GM19468 (cell line): Measurements from ENCODE around the gene NDUFB11.
"Not testable (repeated sequence)": the region's sequence is repeated elsewhere in the genome, so short reads cannot be mapped to it uniquely, and the experiment has no call there.

ENCODE experiments used
- ATAC-seq: cut with Tn5 transposase; IDR thresholded peaks from one replicate; pipeline ENCODE4 v1.9.1; 2021; ENCODE audit warnings: mild to moderate bottlenecking, moderate library complexity, moderate number of reproducible peaks; ENCODE audit not compliant: unreplicated experiment; ENCODE audit errors: extremely low read depth

NDUFB11 gene

DNA sequence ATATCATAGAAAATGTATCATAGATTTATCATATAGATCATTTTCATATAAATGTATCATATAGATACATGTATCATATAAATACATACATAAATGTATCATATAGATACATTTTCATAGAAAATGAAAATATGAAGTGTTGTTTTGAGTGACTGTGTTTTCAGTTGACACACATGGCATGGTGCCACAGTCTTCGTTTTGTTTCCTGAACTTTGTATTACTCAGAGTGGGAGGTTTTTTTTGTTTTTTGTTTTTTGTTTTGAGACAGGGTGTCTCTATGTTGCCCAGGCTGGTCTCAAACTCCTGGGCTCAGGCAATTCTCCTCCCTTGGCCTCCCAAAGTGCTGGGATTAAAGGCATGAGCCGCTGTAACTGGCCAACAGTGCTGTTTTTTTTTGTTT, 4.4 kb upstream of the NDUFB11 start:
- no peak for ATAC-seq

DNA sequence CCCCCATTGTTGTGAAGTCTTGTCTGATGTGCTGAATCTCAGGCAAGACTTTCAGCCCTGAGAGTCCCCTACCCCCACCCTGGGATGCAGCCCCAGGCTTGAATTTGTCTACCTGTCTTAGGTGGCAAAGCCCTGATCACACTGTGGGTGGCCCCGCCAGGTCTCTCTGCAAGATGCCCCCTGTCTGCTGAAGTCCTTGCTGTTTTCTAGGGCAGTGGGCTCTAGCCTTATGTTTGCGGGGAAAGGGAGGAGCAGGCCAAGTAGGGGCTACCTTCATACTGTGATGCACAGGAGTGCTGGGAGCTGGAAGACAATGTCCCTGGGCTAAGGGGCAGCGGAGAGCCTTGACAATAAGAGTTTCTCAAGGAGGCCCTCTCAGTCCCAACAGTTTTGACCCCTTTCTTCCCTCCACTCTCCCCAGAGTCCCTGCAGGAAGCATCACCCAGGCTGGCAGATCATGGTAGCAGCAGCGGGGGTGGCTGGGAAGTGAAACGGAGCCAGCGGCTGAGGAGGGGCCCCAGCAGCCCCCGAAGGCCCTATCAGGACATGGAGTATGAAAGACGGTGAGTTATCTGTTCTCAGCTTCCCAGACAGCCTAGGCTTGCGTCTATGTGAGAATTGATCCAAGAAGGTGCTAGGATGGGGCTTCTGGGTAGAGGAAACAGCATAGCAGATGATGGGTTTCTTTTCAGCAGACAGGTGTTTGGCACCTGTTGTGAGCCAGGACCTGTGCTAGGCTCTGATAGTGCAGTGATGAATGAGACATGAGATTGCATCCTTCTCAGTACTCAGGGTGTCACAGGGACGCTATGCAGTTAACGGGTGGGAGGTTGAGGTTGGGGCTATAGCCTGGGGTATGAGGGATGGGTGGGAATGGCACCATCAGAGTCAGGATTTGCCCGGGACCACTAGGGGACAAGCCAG, 2.7 kb upstream of the NDUFB11 start:
- ATAC-seq = no peak

DNA sequence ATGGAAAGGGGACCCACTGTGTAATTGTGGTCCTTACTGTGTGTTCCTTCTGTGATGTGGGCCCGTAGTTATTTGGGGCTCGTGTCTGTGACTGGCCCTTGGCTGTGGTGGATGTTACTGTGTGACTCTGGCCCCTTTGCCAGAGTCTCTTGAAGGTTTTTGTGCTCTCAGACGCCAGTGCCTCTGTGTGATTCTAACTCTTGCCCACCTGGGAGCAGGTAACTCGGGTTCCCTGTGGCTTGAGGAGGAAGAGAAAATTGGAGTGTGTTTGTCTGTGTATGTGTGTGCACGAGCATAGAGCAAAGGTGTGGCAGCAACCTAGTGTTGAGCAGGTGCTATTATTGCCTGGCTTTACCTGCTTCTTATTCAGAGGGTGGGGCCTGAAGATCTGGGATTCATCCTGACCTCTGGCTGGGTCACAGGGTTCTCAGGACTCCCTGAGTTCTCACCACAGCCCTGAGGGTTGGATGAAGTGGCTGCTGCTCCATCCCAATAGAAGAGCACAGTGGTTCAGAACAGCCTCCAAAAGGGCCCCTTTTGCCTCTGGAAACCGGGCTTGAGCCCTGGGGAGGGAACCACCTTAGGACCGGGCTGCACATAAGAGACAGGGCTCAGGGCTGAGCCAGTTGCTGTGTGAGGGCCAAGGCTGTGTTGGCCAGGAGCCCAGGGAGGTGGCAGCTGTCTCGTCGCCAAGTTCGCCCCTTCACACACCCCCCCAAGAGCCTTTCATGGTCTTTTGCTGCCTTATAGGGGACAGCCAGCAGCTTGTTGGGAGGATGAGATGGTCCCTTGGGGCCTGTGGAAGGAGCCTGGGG, 1.8 kb upstream of the NDUFB11 start:
- no peak for ATAC-seq

DNA sequence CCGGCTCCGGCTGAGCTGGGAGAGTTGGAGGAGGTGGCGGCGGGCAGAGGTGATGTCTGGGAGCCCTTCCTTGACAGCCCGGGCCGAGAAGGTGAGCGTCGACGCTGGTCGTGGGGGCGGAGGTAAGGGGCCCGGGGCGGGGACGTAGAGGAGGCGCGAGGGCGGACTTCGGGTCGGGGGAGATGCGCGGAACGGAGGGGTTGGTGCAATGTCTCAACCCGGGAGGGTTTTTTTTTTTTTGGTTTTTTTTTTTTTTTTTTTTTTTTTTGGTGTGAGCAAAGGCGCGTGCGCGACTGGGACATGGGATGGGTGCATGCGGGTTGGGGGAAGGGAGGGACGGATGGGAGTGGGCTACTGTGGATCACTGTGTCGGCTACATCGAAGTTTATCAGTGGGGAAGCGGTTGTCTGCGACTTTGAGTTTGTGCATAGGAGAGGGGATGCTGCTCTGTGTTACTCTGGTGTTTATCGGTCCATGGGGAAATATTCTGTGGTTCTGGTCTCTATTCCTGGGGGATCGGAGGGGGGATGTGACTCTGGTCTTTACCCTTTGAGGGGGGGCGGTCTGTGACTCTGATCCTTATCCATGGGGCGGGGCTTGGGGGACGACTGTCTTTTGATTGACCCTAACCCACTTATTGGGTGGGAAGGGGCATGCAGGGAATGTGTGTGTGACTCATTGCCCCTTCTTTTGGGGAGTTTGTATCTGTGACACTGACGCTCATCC, 1.1 kb upstream of the NDUFB11 start:
- ATAC-seq = no peak

DNA sequence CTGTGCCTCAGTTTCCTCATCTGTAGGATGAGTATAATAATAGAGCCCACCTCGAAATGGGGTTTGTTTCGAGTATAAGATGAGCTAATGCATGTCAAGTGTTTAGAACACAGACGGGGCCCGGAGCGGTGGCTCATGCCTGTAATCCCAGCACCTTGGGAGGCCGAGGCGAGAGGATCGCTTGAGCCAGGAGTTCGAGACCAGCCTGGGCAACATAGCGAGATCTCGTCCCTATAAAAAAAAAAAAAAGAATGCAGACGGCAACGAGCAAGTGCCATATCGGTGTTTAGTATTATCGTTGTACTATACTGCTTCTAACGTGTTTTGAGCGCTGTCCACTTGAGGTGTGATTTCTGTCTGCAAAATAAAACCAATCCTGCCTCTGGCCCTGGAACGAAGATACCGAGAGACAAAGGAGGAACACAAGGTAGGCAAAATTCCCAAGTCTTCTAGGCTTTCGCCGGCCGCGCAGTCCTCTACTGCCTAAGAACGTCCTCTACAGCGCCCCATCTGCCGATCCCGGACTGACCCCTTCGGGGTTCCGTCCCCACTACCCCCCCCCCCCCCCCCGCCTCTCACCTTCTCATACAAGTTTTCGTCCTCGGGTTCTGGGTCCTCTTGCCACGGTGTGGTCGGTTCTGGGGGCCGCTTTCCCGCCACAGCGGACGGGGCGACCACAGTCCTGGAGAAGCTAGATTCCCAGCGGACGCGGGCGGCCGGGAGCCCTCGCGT, 442 bp downstream of the NDUFB11 start:
- ATAC-seq = no peak

DNA sequence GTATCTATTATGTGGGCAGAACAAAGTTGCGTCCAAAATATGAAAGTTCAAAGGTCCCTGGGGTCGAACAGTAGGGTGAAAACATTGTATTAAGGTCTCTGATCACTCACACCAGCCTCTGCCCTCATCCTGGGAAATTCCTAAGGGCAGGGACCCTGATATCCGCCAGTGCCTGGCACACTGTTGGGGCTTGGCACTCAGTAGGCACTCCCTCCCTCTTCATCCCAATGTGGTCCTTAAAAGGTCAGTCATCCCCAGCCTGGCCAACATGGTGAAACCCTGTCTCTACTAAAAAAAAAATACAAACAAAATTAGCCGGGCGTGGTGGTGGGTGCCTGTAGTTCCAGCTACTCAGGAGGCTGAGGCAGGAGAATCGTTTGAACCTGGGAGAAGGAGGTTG, 6.3 kb downstream of the NDUFB11 start:
- no peak for ATAC-seq

DNA sequence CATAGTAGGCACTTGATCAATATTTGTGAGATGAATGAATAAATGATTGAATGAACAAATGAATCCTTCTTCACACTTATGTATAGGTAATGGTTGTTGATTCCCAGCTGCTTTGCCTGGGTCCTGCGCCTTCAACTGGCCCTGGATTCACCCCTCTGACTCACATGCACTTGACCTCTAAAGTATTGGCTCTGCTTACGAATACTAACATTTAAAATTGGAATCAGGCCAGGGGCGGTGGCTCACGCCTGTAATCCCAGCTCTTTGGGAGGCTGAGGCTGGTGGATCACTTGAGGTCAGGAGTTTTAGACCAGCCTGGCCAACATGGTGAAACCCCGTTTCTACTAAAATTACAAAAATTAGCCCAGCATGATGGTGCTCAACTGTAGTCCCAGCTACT, 8.9 kb downstream of the NDUFB11 start:
- ATAC-seq = not testable (repeated sequence)

DNA sequence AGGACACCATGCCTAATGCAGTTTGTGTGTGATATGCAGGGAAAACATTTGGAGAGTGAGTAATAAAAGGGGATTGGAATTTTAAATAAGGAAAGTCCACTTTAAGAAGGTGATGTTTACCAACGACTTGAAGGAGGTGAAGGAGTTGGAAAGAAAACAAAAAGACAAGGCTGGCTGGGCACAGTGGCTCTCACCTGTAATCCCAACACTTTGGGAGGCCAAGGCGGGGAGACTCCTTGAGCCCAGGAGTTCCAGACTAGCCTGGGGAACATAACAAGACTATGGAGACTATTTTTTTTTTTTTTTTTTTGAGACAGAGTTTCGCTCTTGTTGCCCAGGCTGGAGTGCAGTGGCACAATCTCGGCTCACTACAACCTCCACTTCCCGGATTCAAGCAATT, 11.0 kb downstream of the NDUFB11 start:
- ATAC-seq = no peak

DNA sequence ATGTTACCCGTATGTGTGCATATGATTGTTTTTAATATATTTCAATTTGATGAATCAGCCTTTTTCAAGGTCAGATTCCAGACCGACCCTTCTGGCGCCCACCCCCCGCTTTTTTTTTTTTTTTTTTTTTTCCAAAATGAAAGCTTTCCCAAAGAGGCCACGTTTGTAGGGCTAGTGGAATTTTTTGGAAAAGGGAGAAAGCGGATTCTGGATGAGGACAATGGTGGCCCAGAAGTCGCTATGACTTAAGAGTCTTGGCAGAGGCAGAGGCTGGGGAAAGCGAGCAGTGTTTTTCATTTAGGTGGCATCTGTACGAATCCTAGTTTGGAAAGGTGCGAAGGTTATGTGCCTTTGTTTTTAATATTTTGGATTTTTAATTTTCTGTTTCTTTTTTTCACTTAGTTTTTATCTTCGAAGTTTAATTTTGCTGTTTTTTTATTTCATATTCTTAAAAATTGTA, 14.6 kb downstream of the NDUFB11 start:
- ATAC-seq = no peak

DNA sequence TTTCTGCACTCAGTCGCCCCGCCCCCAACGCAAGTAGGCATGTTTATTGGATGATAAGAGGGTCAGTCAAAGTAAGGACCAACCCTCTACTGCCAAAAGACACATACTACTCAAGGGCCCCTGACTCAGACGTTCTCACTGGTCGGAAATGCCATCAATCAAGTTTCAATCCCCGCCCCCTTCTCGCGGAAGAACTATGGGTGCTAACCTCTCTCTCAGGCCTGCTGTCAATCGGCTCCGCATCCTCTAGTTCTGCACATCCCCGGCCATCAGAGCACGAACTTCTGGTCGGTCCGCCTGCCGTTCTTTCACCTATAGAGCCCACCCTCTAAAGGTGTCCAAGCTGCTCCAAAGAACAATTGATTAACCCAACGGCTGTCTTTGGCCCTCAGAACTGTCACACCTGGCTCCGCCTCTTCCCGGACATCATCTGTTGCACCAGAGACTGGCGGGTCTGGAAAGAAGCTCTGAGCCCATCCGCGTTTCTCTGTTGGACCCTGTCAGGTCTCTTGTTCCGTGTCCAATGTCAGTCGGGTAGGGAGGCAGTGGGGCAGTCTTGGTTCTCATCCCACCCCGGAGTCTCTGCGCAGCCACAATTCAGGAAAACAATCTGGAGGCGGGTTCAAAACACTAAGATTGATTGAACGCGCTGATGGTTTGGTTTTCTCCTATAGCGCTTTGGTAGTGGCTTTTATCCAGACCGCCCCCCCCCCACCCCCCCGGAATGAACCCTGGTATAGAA, 15.2 kb downstream of the NDUFB11 start:
- ATAC-seq = peak; percentile 97

DNA sequence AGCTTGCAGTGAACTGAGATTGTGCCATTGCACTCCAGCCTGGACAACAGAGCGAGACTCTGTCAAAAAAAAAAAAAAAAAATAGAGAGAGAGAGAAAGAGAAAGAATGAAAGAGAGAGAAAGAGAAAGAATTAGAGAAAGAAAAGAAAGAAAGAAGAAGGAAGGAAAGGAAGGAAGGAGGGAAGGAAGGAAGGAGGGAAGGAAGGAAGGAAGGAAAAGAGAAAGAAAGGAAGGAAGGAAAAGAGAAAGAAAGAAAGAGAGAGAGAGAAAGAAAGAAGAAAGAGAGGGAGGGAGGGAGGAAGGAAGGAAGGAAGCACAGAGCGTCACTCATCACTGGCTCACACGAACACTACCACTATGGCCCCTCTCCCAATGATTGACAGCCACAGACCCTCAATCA, 20.0 kb downstream of the NDUFB11 start:
- not testable (repeated sequence) for ATAC-seq

DNA sequence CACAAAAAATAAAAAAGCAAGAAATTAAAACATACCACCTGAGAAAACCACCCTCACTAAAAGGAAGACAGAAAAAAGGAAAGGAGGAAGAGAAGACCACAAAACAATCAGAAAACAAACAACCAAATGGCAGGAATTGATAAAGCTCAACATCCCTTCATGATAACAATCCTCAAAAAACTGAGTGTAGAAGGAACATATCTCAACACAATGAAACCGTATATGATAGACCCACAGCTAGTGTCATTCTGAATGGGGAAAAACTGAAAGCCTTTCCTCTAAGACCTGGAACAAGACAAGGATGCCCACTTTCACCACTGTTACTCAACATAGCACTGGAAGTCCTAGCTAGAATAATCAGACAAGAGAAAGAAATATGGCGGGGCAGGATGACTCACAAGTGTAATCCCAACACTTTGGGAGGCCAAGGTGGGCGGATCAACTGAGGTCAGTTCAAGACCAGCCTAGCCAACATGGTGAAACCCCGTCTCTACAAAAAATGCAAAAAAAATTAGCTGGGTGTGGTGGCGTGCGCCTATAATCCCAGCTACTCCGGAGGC, 27.9 kb downstream of the NDUFB11 start:
- ATAC-seq = not testable (repeated sequence)

DNA sequence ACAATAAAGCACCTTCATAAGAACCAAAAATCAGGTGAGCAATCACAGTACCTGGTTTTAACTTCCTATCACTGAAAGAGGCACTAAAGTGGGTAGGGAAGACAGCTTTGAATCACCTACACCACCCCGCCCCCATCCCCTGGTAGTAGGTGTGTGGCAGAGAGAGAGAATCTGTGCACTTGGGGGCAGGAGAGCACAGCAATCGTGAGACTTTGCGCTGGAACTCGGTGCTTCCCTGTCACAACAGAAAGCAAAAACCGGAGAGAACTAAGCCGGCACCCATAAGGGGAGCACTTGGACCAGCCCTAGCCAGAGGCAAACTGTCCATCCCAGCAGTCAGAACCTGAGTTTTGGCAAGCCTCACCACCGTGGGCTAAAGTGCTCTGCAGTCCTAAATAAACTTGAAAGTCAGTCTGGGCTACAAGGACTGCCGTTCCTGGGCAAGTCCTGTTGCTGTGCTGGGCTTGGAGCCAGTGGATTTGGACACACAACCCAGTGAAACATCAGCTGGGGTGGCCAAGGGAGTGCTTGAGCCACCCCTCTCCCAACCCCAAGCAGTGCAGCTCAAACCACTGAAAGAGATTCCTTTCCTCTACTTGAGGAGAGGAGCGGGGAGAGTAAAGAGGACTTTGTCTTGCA, 32.1 kb downstream of the NDUFB11 start:
- no peak for ATAC-seq

DNA sequence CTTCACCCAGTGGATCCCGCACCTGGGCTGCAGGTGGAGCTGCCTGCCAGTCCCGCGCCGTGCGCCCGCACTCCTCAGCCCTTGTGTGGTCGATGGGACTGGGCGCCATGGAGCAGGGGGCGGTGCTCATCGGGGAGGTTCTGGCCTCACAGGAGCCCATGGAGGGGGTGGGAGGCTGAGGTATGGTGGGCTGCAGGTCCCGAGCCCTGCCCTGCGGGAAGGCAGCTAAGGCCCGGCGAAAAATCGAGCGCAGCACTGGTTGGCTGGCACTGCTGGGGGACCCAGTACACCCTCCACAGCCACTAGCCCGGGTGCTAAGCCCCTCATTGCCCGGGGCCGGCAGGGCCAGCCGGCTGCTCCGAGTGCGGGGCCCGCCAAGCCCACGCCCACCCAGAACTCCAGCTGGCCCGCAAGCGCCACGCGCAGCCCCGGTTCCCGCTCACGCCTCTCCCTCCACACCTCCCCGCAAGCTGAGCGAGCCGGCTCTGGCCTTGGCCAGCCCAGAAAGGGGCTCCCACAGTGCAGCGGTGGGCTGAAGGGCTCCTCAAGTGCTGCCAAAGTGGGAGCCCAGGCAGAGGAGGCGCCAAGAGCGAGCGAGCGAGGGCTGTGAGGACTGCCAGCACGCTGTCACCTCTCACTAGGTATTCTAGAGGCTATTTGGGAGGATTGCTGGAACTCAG, 33.4 kb downstream of the NDUFB11 start:
- not testable (repeated sequence) for ATAC-seq

DNA sequence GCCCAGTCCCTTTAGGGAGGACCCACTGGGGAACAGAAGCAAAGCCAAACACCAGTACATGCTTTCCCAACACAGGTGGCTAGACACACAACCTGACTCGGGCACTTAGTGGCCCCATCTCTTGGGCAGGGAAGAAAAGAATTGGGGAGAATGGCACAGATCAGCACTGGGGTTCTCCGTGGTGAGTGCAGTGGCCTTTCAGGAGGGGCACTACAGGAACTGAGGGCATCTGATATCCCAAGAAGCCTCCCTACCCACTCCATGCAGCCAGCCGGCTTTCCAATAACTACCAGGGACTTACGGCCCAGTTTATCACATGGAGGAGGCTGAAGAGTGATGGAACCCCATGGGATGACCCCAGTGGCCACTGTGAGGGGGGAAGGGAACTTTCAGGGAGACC, 43.3 kb downstream of the NDUFB11 start:
- no peak for ATAC-seq

DNA sequence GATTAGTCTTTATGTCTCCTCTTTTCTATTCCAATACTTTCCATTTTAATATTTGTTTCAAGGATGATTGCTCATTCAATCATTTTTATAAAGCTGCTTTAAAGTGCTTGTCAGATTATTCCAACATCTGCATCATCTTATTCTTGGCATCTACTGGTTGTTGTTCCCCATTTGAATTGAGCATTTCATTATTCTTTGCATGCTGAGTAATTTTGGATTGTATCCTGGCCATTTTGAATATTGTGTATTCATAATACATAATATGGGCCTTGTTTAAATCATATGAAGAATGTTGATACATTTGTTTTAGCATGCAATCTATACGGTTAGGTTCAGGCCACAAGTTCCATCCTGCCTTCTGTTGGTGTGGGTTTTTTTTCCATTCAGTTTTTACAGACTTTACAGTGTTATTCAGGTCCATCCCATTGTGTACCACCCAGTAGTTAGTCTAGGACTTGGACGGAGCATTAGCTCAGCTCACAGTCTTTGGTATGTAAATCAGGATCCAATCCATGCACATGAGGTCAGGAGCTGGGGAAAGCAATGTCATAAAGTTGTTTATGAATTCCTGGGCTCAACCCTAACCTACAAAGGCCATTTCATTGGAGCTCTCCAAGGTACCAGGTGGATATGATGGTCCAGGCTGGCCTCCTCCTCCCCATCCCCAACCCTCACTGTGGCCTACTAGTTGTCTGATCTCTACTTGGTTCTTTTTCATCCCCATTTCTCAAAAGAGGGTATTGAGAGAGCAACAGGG, 46.0 kb downstream of the NDUFB11 start:
- ATAC-seq = no peak

DNA sequence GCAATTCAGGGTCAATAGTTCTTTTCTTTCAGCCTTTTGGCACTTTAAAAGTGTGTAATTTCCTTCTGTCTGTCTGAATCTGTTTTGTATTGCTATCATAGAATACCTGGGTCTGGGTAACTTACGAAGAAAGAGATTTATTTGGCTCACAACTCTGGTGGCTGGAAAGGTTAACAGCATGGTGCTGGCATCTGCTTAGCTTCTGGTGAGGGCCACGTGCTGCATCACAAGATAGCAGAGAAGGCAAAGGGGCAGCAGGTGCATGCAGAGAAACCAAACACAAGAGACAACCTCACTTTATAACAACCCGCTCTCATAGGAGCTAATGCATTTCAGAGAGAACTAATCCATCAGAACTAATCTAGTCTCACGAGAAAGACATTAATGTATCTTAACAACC, 47.5 kb downstream of the NDUFB11 start:
- no peak for ATAC-seq
